HG03045 (cell line): Measurements from ENCODE around the gene MAK.
"Not testable (repeated sequence)": the region's sequence is repeated elsewhere in the genome, so short reads cannot be mapped to it uniquely, and the experiment has no call there.

Source experiments
- ATAC-seq: cut with Tn5 transposase; IDR thresholded peaks from one replicate; pipeline ENCODE4 v1.9.1; 2021; ENCODE audit warnings: mild to moderate bottlenecking, moderate library complexity; ENCODE audit not compliant: unreplicated experiment

MAK gene

GRCh38 chr6:10854922-10855632 is 16.7 kb upstream of the MAK start:
- no peak for ATAC-seq

GRCh38 chr6:10853849-10854300 is 15.5 kb upstream of the MAK start:
- ATAC-seq, result not testable (repeated sequence)

- no peak for ATAC-seq
These were observed 14.1 kb upstream of the MAK start for GRCh38 chr6:10852361-10852960.

- ATAC-seq, result no peak
These were observed 12.4 kb upstream of the MAK start for GRCh38 chr6:10850728-10851127.

GRCh38 chr6:10849901-10850300 is 11.6 kb upstream of the MAK start:
- no peak for ATAC-seq

- ATAC-seq, result no peak
These were observed 9.3 kb upstream of the MAK start for GRCh38 chr6:10847684-10848083.

- ATAC-seq, result no peak
These were observed 5.2 kb upstream of the MAK start for GRCh38 chr6:10843554-10843953.

- peak; percentile 52 for ATAC-seq
These were observed 525 bp upstream of the MAK start for GRCh38 chr6:10838794-10839333.

- no peak for ATAC-seq
These were observed 731 bp downstream of the MAK start for GRCh38 chr6:10837622-10837994.

- ATAC-seq, result no peak
These were observed 1.2 kb downstream of the MAK start for GRCh38 chr6:10837009-10837621.

GRCh38 chr6:10834823-10835222 is 3.5 kb downstream of the MAK start:
- no peak for ATAC-seq

GRCh38 chr6:10831609-10832008 is 6.7 kb downstream of the MAK start:
- no peak for ATAC-seq

GRCh38 chr6:10824819-10825218 is 13.5 kb downstream of the MAK start:
- no peak for ATAC-seq

- ATAC-seq, result no peak
These were observed 14.0 kb downstream of the MAK start for GRCh38 chr6:10824297-10824696.

GRCh38 chr6:10814176-10814575 is 24.2 kb downstream of the MAK start:
- ATAC-seq, result not testable (repeated sequence)

GRCh38 chr6:10809098-10809497 is 29.2 kb downstream of the MAK start:
- no peak for ATAC-seq

GRCh38 chr6:10808376-10808775 is 30.0 kb downstream of the MAK start:
- no peak for ATAC-seq

GRCh38 chr6:10801224-10801848 is 37.0 kb downstream of the MAK start:
- ATAC-seq, result peak; percentile 86

- ATAC-seq, result no peak
These were observed 37.5 kb downstream of the MAK start for GRCh38 chr6:10800810-10801209.

GRCh38 chr6:10794239-10794638 is 44.1 kb downstream of the MAK start:
- no peak for ATAC-seq

GRCh38 chr6:10793695-10794094 is 44.6 kb downstream of the MAK start:
- no peak for ATAC-seq

GRCh38 chr6:10793035-10793434 is 45.3 kb downstream of the MAK start:
- ATAC-seq, result no peak
